Ascending aorta (tissue), 2 donors: Measurements from ENCODE around the gene PCDH12. TPM values are rescaled to one million over a fixed set of nuclear protein-coding genes. Genes with fewer than 3 reads are reported as not detected.

Experiments used
- DNase-seq, 2 donors: peaks; one replicate each; pipeline ENCODE4 v3.0.0-alpha.2; 2019; ENCODE audit warnings: low spot score in 2 of 2
- H3K27ac ChIP-seq, 2 donors: fragments of 200-600 bp; sonication (generic); one replicate each; pipeline ENCODE4 v1.5.1; 2016 to 2017; ENCODE audit warnings: mild to moderate bottlenecking in 1 of 2
- H3K27me3 ChIP-seq: fragments of 200-600 bp; sonication (generic); one replicate; pipeline ENCODE4 v1.5.1; 2017
- H3K36me3 ChIP-seq, 2 donors: fragments of 200-600 bp; sonication (generic); one replicate each; pipeline ENCODE4 v1.5.1; 2016
- H3K4me1 ChIP-seq, 2 donors: fragments of 200-600 bp; sonication (generic); one replicate each; pipeline ENCODE4 v1.5.1; 2016 to 2017; ENCODE audit warnings: mild to moderate bottlenecking in 1 of 2
- H3K4me3 ChIP-seq, 2 donors: fragments of 200-600 bp; sonication (generic); one replicate each; pipeline ENCODE4 v1.5.1; 2016 to 2017; ENCODE audit warnings: mild to moderate bottlenecking in 1 of 2
- H3K9me3 ChIP-seq, 2 donors: fragments of 200-600 bp; sonication (generic); one replicate each; pipeline ENCODE4 v1.5.1; 2016
- CTCF ChIP-seq, 3 experiments: fragments of 200-600 bp in 2 of 3; fragments of 450-650 bp in 1 of 3; sonication (generic) in 2 of 3; IDR thresholded peaks; one replicate each; pipeline ENCODE4 v1.5.1; 2016 to 2019; ENCODE audit warnings: antibody characterized with exemption in 3 of 3, mild to moderate bottlenecking in 1 of 3, moderate library complexity in 1 of 3
- intact Hi-C: fragments of 100-400 bp; cut with DNase I; formaldehyde crosslinking; loops from one replicate; pipeline ENCODE4 v1.15.1; 2023
- total RNA-seq: library from RNA; depleted of rRNA; stranded (reverse); fragments of >200 nt; gene quantifications from one replicate; pipeline ENCODE4 v1.1.0, GENCODE V29; 2016

The PCDH12 gene
- total RNA-seq, 1 donor from 2014 or later, result 7.2 TPM

DNA sequence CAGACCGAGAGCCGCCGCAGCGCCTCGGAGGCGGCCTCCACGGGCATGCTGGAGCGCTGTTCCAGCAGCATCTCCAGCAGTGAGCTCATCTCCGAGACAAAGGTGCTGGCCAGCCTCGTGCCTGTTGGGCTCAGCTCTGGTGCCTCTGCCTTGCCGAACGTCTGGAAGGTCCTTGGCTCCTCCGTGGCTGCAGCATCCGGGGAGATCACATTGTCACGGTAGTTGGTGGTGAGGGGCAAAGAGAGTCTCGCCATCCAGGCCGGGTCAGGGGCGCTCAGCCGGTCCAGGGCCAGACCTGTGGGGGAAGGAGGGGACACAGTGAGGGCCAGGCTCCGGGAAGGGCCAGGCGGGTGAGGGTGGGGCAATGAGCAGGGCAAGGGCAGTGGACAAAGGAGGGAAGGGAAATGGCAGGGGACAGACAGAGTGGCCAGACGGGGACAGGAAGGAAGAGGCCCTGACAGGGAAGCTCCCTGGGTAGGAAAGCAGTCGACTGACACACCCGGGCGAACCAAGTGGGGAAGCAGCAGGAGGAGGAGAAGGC lies 12.4 kb downstream of the PCDH12 start:
- Histone ChIP-seq H3K9me3 (no peaks in the 10 kb centered on the region), H3K4me3 (no peak overlapping the region), H3K27me3 (no peaks in the 10 kb centered on the region), H3K36me3 (no peaks in the 10 kb centered on the region), H3K27ac (no peak overlapping the region), H3K4me1 (peaks cover 11 to 23% of the 10 kb centered on the region in 2 donors)
- TF ChIP-seq CTCF (IDR thresholded peaks at IDR 0.05), result no peak
- intact Hi-C loops, result no loop called here
- DNase-seq, result no peak

DNA sequence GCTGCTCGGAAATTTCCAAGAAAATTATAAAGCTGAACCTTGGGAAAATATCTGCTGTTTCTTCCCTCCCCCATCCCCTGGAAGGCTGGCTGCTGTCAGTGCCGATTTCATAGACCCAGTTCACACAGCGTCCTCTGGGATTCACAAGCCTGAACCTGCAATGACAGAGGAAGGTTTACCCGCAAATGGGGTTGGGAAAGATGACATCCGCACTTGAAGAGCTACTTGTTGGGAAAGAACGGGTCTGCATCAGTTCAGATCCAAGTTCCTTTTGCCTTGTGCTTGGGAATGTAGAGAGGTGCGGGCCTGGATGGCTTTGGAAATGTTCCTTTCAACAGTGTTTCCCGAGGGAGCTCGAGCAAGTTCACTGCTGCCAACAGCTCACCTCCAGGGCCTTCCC lies 13.9 kb downstream of the PCDH12 start:
- H3K27ac ChIP-seq, result no peak overlapping the region
- intact Hi-C loops, result no loop called here
- H3K36me3 ChIP-seq, result peaks cover 9 to 10% of the 10 kb centered on the region in 2 donors
- no peaks in the 10 kb centered on the region for H3K9me3 ChIP-seq
- DNase-seq, result no peak
- TF ChIP-seq CTCF (IDR thresholded peaks at IDR 0.05), result no peak
- H3K4me1 ChIP-seq, result peaks cover 11 to 25% of the 10 kb centered on the region in 2 donors
- H3K4me3 ChIP-seq, result no peak overlapping the region
- no peaks in the 10 kb centered on the region for H3K27me3 ChIP-seq

- intact Hi-C loops, result no loop called here
- TF ChIP-seq CTCF (IDR thresholded peaks at IDR 0.05), result no peak
- DNase-seq, result no peak
These were observed 15.7 kb downstream of the PCDH12 start for GRCh38 chr5:141942185-141942857.

GRCh38 chr5:141941779-141942178 lies 16.2 kb downstream of the PCDH12 start:
- no peak for DNase-seq
- Histone ChIP-seq H3K36me3 (peaks cover 29 to 31% of the 10 kb centered on the region in 2 donors), H3K27ac (peak overlapping the region; percentile 70 to 85), H3K4me3 (no peak overlapping the region), H3K9me3 (no peaks in the 10 kb centered on the region), H3K27me3 (no peaks in the 10 kb centered on the region), H3K4me1 (peaks cover 11 to 25% of the 10 kb centered on the region in 2 donors)
- intact Hi-C loops, result loop anchor here (2.0 kb wide), 1 partner anchor 19 kb away; the partner anchor contains the start of gene DELE1
- no peak for TF ChIP-seq CTCF (IDR thresholded peaks at IDR 0.05)

More at GRCh38 chr5:141942185-141942857, 15.7 kb downstream of the PCDH12 start:
- peaks cover 24 to 25% of the 10 kb centered on the region in 2 donors for H3K36me3 ChIP-seq
- no peaks in the 10 kb centered on the region for H3K9me3 ChIP-seq
- no peaks in the 10 kb centered on the region for H3K27me3 ChIP-seq
- H3K4me1 ChIP-seq, result peaks cover 11 to 25% of the 10 kb centered on the region in 2 donors
- H3K27ac ChIP-seq, result peak overlapping the region; percentile 70 to 85
- no peak overlapping the region for H3K4me3 ChIP-seq

DNA sequence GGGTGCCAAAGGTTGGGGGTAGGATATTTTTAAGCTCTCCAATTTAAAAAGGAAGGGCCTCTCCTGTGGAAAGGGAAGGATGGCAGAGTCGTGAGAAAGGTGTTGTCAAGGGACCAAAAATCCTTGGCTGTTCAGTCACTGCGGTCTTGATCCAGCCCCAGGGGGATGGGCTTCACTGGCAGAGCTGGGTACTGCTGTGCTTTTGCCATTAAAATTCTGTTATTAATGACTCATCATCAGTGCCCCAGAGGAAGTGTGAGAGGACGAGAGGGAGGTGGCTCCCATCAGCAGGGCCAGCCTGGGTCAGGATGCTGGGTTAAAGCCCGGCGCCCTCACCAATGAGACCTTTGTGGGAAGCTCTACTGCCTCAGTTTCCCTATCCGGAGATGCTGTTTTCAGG lies 16.7 kb downstream of the PCDH12 start:
- DNase-seq, result peak in 1 of 2 donors; percentile 83
- intact Hi-C loops, result loop anchor here (2.0 kb wide), 1 partner anchor 19 kb away; the partner anchor contains the start of gene DELE1
- H3K27me3 ChIP-seq, result no peaks in the 10 kb centered on the region
- peak in 2 of 3 experiments; percentile 2 to 24 for TF ChIP-seq CTCF (IDR thresholded peaks at IDR 0.05)
- H3K27ac ChIP-seq, result peak overlapping the region; percentile 70 to 85
- H3K36me3 ChIP-seq, result peaks cover 33 to 34% of the 10 kb centered on the region in 2 donors
- no peak overlapping the region for H3K4me3 ChIP-seq
- H3K9me3 ChIP-seq, result no peaks in the 10 kb centered on the region
- peaks cover 11 to 25% of the 10 kb centered on the region in 2 donors for H3K4me1 ChIP-seq
